ENCODE results near the gene ARFRP1. TPM values are rescaled to one million over a fixed set of nuclear protein-coding genes. Genes with fewer than 3 reads are reported as not detected.

Gene ARFRP1
- total and polyA plus RNA-seq, 2 experiments from 2014 or later: 16.7 to 24.6 TPM

- Histone ChIP-seq H3K27me3 (ENCODE audit: insufficient read depth) (no peaks in the 10 kb centered on the region), H3K4me3 (no peak overlapping the region), H4K20me1 (replicated peaks; ENCODE audit: insufficient read depth) (no peaks in the 10 kb centered on the region; the same call in 1 of the 2 replicates), H2AFZ (no peak overlapping the region), H3K27ac (ENCODE audit: low read depth) (no peak overlapping the region), H3K9me2 (ENCODE audit: insufficient read depth) (no peaks in the 10 kb centered on the region), H3K79me2 (replicated peaks; ENCODE audit: insufficient read depth) (peaks cover 8% of the 10 kb centered on the region), H3K36me3 (ENCODE audit: insufficient read depth) (no peaks in the 10 kb centered on the region), H3K4me1 (ENCODE audit: insufficient read depth) (peaks cover 7% of the 10 kb centered on the region; the same call in 1 of the 2 replicates), H3K4me2 (no peak overlapping the region), H3F3A (replicated peaks; ENCODE audit: low read depth) (peaks cover 4% of the 10 kb centered on the region; the same call in 1 of the 2 replicates)
- no peaks in the 10 kb centered on the region for H3K9me3 Mint-ChIP-seq
- no peak overlapping the region for H3K27ac Mint-ChIP-seq
- peaks cover 31% of the 10 kb centered on the region for H3K36me3 Mint-ChIP-seq (ENCODE audit: low read depth)
- TF ChIP-seq JUNB (IDR thresholded peaks at IDR 0.05; ENCODE audit: unreplicated experiment) (no peak), STAT1 (IDR thresholded peaks at IDR 0.05; ENCODE audit: unreplicated experiment) (no peak), ETS1 (IDR thresholded peaks at IDR 0.05) (no peak), CREB1 (CRISPR knock-in tag; IDR thresholded peaks at IDR 0.05; ENCODE audit: low read depth) (no peak), ZNF331 (CRISPR knock-in tag; IDR thresholded peaks at IDR 0.05; ENCODE audit: low read depth) (no peak), EZH2phosphoT487 (IDR thresholded peaks at IDR 0.05; ENCODE audit: unreplicated experiment) (no peak), POLR2AphosphoS5 (IDR thresholded peaks at IDR 0.05; ENCODE audit: low read depth) (no peak), REST (IDR thresholded peaks at IDR 0.05; ENCODE audit: unreplicated experiment) (no peak), ZNF462 (CRISPR knock-in tag; IDR thresholded peaks at IDR 0.05) (no peak), CTCF (conservative IDR thresholded peaks at IDR 0.05; ENCODE audit: low read depth in 2 of 2) (no peak), EZH2 (IDR thresholded peaks at IDR 0.05; ENCODE audit: low read depth, unreplicated experiment) (no peak), ZNF114 (CRISPR knock-in tag; IDR thresholded peaks at IDR 0.05) (no peak), NANOG (IDR thresholded peaks at IDR 0.05; ENCODE audit: borderline replicate concordance) (no peak)
- H3K4me1 Mint-ChIP-seq: peaks cover 24% of the 10 kb centered on the region
- peaks cover 13% of the 10 kb centered on the region for H3K27me3 Mint-ChIP-seq (ENCODE audit: insufficient read depth, low read depth, poor library complexity)
- DNase-seq (ENCODE audit: low spot score): no peak
- H3K4me3 Mint-ChIP-seq: no peak overlapping the region
- no peak for ATAC-seq
Observed at GRCh38 chr20:63660622-63661021, 47.2 kb downstream of the ARFRP1 start.
